ENCODE measurements around the gene MBNL2. TPM values are rescaled to one million over a fixed set of nuclear protein-coding genes. Genes with fewer than 3 reads are reported as not detected.

The MBNL2 gene
- total RNA-seq, 3 donors from 2014 or later (not counting 1 experiment from before 2014, with no cell fraction given): 30.9 to 38.3 (median 33.1) TPM

GRCh38 chr13:97435794-97436193 is 213.7 kb downstream of the MBNL2 start:
- Histone ChIP-seq H3K36me3 (ENCODE audit: control insufficient read depth, insufficient read depth, low read length) (no peaks in the 10 kb centered on the region), H3K4me3 (ENCODE audit: low read length) (no peak overlapping the region), H3K4me1 (ENCODE audit: control insufficient read depth, insufficient read depth, low read length) (no peaks in the 10 kb centered on the region), H3K27me3 (ENCODE audit: control insufficient read depth, insufficient read depth, low read length) (no peaks in the 10 kb centered on the region), H3K9me3 (ENCODE audit: control insufficient read depth, insufficient read depth, low read length) (no peaks in the 10 kb centered on the region), H3K27ac (ENCODE audit: low read length) (no peak overlapping the region)
- Mint-ChIP-seq H3K27ac (peak overlapping the region; percentile 29 to 91), H3K4me1 (peaks cover 32 to 36% of the 10 kb centered on the region in 2 donors), H3K4me3 (peak overlapping the region; percentile 93), H3K27me3 (ENCODE audit: low read depth in 2 of 2) (no peaks in the 10 kb centered on the region), H3K36me3 (no peaks in the 10 kb centered on the region), H3K9me3 (no peaks in the 10 kb centered on the region)
- intact Hi-C loops (cut with micrococcal nuclease): no loop called here
- DNase-seq (peak in 1 of 2 donors; percentile 14), ATAC-seq (no peak)
- TF ChIP-seq CTCF (IDR thresholded peaks at IDR 0.05): no peak
- WGBS (ENCODE audit: insufficient coverage): 82% methylated on average over 3 of the region's 5 CpGs

- no peaks in the 10 kb centered on the region for H3K9me3 ChIP-seq (ENCODE audit: control insufficient read depth, insufficient read depth, low read length)
- intact Hi-C loops (cut with micrococcal nuclease): no loop called here
- no peaks in the 10 kb centered on the region for H3K27me3 ChIP-seq (ENCODE audit: control insufficient read depth, insufficient read depth, low read length)
- no peak overlapping the region for H3K4me3 Mint-ChIP-seq
- 86% methylated on average over 1 of the region's 2 CpGs for WGBS (ENCODE audit: insufficient coverage)
- no peak overlapping the region for H3K4me3 ChIP-seq (ENCODE audit: low read length)
- H3K36me3 ChIP-seq (ENCODE audit: control insufficient read depth, insufficient read depth, low read length): no peaks in the 10 kb centered on the region
- H3K27me3 Mint-ChIP-seq (ENCODE audit: low read depth in 2 of 2): no peaks in the 10 kb centered on the region
- ATAC-seq (no peak), DNase-seq (no peak)
- peaks cover 35% of the 10 kb centered on the region in 2 donors for H3K4me1 Mint-ChIP-seq
- no peak for TF ChIP-seq CTCF (IDR thresholded peaks at IDR 0.05)
- H3K36me3 Mint-ChIP-seq: no peaks in the 10 kb centered on the region
- no peak overlapping the region for H3K27ac Mint-ChIP-seq
- no peaks in the 10 kb centered on the region for H3K9me3 Mint-ChIP-seq
- no peaks in the 10 kb centered on the region for H3K4me1 ChIP-seq (ENCODE audit: control insufficient read depth, insufficient read depth, low read length)
- no peak overlapping the region for H3K27ac ChIP-seq (ENCODE audit: low read length)
These were observed 214.7 kb downstream of the MBNL2 start for GRCh38 chr13:97436845-97437244.

GRCh38 chr13:97437729-97438128 is 215.6 kb downstream of the MBNL2 start:
- ATAC-seq: no peak
- H3K9me3 Mint-ChIP-seq: no peaks in the 10 kb centered on the region
- H3K4me3 Mint-ChIP-seq: no peak overlapping the region

More at GRCh38 chr13:97437729-97438128, 215.6 kb downstream of the MBNL2 start:
- Histone ChIP-seq H3K9me3 (ENCODE audit: control insufficient read depth, insufficient read depth, low read length) (no peaks in the 10 kb centered on the region), H3K36me3 (ENCODE audit: control insufficient read depth, insufficient read depth, low read length) (no peaks in the 10 kb centered on the region), H3K27me3 (ENCODE audit: control insufficient read depth, insufficient read depth, low read length) (no peaks in the 10 kb centered on the region), H3K4me1 (ENCODE audit: control insufficient read depth, insufficient read depth, low read length) (no peaks in the 10 kb centered on the region), H3K4me3 (ENCODE audit: low read length) (no peak overlapping the region), H3K27ac (ENCODE audit: low read length) (no peak overlapping the region)
- no peak overlapping the region for H3K27ac Mint-ChIP-seq
- no peaks in the 10 kb centered on the region for H3K27me3 Mint-ChIP-seq (ENCODE audit: low read depth in 2 of 2)
- intact Hi-C loops (cut with micrococcal nuclease): no loop called here
- H3K36me3 Mint-ChIP-seq: no peaks in the 10 kb centered on the region
- TF ChIP-seq CTCF (IDR thresholded peaks at IDR 0.05): no peak
- peaks cover 26 to 27% of the 10 kb centered on the region in 2 donors for H3K4me1 Mint-ChIP-seq
- WGBS (ENCODE audit: insufficient coverage): 60% methylated on average over 1 of the region's 2 CpGs
- no peak for DNase-seq
